GM21786 (cell line): ENCODE results near the gene ROMO1.
"Not testable (repeated sequence)": the region's sequence is repeated elsewhere in the genome, so short reads cannot be mapped to it uniquely, and the experiment has no call there.

ENCODE experiments used
- ATAC-seq: cut with Tn5 transposase; IDR thresholded peaks from one replicate; pipeline ENCODE4 v1.9.1; 2021; ENCODE audit not compliant: unreplicated experiment

ROMO1 gene

DNA sequence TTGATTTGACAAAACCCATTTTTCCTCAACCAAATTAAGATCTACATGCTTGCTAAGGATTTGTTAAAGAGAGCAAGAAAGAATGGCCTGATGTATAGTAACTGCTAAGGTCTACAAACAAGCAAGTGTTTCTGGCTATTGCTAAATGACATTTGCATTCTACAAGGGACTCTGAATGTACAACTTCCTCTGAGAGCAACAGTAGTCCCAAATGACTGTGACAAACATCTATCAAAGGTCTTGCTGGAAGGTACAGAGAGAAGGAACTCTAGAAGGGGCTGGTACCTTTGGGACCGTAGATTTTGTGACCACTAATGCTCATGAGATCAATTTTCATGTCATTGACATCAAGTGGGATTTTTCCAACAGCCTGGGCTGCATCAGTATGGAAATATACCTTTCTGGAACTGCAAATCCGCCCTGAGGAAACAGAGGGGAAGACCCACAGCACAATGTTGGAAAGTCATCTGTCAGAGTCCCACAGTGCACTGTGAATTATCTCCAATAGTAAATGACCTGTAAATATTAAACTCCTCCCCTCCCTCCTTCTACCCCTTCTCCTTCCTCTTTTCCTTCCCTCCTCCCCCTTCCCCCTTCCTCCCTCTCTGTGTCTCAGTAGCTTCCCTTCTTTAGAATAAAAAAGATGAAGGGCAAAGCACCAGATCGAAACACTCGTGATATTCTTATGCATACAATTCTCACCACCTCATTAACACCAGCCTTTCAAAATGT is 18.6 kb upstream of the ROMO1 start:
- no peak for ATAC-seq

DNA sequence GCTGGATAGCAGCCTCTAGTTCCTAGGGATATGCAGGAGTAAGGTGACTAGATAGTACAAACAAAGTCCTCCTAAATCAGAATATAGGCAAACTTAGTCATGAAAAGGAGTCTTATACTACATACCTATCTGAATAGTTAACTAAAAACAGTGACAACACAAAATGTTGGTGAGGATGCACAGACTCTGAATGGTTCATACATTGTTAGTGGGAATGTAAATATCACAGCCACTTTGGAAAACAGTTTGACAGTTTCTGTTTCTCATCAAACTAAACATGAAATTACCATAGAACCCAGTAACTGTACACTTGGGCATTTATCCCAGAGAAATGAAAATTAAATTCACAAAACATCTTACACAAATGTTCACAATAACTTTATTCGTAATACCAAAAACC is 17.2 kb upstream of the ROMO1 start:
- ATAC-seq = no peak

GRCh38 chr20:35685368-35685767 is 13.8 kb upstream of the ROMO1 start:
- ATAC-seq = not testable (repeated sequence)

- not testable (repeated sequence) for ATAC-seq
Observed at GRCh38 chr20:35686872-35687271, 12.3 kb upstream of the ROMO1 start.

GRCh38 chr20:35690265-35690664 is 8.9 kb upstream of the ROMO1 start:
- no peak for ATAC-seq

DNA sequence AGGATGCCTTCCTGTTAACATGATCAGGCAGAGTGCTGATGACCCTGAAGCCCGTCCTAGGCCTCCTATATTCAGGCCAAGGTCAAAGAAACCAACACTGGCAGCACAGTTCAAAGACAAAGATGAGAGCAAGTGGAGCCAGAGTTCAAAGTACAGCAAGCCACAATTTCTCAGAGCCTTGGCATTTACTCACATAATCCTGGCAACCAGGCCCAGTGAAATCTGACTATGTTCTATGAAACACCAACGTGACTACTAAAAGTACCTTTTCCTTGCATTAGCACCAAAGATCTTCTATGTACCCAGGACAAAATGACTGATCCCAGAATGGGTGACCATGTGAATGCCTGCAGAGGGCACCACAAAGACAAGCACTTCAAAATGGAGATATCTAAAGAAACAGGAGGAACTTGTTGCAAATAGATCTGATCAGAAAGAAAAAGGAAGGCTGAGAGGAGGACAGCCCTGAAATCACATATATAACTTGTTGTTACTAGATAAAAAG is 3.9 kb upstream of the ROMO1 start:
- ATAC-seq = no peak

DNA sequence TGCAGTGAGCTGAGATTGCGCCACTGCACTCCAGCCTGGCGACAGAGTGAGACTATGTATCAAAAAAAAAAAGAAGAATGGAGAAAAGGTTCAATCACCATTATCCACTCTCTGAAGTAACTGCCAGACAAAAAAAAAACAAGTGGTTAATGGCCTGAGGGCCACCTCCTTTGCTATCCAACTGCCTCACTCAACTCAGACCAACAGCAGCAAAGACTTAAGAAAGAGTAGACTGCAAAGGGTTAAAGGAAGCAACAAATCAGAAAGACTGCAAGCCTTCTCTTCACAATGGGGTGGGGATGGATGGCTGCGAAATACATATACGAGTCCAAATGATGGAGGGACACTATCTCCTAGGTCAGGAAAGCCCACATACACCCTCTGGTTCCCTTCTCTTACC is 3.2 kb upstream of the ROMO1 start:
- ATAC-seq = no peak

- ATAC-seq = no peak
Observed at GRCh38 chr20:35697696-35698297, 1.4 kb upstream of the ROMO1 start.

DNA sequence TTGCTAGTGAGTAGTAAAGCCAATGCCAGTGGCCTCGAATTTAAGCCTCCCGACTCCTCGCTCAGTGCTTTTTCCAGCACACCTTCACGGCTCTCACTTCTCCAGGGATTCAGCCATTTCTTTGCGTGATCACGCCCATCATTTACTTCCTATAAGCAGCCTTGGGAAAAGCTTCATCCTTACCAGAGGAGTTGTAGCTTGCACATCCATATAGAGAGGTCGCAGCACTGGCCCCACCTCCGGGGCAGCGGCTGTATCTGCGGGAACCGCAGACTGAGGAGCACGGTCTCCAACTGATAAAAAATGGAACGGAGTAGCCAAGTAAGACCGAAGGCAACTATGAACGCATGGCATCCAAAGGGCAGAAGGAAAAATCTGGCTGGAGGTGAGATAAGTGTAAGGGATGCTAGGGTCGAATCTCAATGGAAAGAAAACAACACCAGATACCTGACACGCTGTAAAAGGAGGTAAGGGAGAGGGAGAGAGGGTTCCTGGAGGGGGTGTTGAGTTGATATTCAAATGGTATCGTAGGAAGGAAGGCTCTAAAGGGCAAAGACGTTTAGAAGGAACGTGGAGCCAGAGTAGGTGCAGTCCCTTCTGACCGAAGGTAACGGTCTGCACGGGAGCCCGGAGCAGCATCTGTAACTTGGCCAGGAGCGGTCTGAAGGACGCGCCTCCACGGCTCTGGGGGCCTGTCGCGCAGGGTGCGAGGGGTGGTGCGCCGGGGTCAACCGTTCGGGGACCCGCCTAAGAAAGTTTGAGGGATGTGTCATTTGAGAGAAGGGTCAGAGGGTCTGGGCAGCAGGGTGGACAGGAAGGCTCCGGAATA is 693 bp upstream of the ROMO1 start:
- peak; percentile 18 for ATAC-seq

- ATAC-seq = no peak
Observed at GRCh38 chr20:35699957-35700624, 886 bp downstream of the ROMO1 start.

- no peak for ATAC-seq
Observed at GRCh38 chr20:35700625-35701148, 1.5 kb downstream of the ROMO1 start.

- no peak for ATAC-seq
Observed at GRCh38 chr20:35702051-35702823, 3.0 kb downstream of the ROMO1 start.

- no peak for ATAC-seq
Observed at GRCh38 chr20:35702824-35703695, 3.9 kb downstream of the ROMO1 start.

DNA sequence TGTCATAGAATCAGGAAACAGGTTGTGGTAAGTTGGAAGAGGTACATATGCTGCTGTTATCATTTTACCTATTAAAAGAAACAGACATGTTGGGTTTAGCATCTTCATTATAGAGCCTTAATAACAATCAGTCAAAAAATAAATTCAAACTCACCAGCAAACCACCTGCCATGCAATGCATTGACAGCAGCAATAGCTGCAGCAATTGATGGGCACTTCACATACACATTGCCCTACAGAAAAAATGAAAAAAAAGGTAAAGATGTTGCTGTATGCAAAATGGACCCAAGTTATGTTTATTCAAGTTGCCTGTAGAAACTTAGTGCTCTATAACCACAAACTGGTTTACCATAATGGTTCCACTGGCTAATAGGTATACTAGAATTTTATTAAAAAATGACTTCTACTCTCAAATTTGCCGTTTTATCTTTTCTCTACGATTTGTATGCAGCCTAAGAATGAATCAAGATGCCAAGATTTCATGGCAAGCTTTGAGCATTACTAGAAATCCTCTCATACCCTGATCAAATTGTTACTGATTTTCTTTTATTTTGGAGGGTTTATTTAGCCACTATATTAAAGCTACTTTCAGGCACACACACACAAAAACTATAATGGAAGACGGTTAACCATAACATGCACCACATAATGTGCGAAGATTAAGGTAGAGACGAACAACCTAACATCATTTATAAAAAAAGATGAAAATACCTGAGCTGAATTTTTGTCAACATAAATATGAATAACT is 5.5 kb downstream of the ROMO1 start:
- ATAC-seq = no peak

- ATAC-seq = not testable (repeated sequence)
Observed at GRCh38 chr20:35705894-35706293, 6.7 kb downstream of the ROMO1 start.

DNA sequence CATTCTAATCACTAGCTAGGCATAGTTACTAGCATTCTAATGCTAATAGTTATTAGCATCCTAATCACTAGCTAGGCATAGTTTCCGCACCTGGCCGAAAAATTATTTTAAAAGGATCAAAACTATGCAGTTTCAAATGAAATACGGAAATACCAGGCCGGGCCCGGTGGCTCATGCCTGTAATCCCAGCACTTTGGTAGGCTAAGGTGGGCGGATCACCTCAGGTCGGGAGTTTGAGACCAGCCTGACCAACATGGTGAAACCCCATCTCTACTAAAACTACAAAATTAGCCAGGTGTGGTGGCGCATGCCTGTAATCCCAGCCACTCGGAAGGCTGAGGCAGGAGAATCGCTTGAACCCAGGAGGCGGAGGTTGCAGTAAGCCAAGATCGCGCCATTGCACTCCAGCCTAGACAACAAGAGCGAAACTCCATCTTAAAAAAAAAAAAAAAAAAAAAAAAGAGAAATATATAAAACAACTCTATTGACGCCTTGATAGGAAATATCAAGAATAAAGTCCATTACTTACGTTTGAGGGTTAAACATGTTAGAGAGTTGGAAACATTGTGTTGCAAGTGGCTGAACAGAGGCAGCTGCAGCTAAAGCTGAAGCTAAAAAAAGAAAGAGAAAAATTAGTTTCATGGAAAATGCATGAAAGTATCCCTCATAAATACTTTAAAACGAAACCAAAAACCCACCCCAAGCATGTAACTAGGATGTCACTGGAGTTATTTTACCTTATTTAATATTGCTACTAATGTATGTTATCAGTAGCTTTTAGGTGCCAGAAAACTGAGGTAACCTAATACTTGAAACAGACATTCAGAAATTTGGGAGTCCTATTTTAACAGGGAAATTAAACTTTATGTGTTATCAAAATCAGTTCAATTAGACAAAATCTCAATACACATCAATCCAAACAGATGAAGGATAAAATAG is 7.7 kb downstream of the ROMO1 start:
- ATAC-seq = not testable (repeated sequence)

DNA sequence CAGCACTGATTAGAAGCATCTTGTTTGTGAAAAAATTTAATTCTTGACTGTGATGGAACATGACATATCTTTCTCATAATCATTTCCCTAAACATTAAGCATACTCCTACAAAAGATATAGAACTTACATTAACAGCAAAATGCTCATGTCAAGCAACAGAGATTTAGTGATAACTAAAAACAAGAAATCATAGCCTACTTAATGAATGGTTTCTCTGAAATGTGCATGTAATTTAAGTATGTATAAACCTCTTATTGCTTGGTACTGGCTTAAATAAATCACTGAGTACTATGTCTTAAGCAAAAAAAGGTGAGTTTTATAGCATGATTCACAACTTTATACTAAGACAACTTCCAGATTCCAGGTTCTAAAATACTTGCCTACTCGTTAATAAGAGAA is 9.3 kb downstream of the ROMO1 start:
- ATAC-seq = no peak
